Testis (tissue), 2 donors: ENCODE data around the gene DUOXA1.

Experiments
- POLR2A ChIP-seq: fragments of 450-650 bp; IDR thresholded peaks from one replicate; pipeline ENCODE4 v1.6.1; 2017; ENCODE audit warnings: antibody characterized with exemption, mild to moderate bottlenecking, moderate library complexity
- TF ChIP-seq, protein P1 (sequence below), 3 experiments: fragments of 450-650 bp in 2 of 3; fragments of 200-600 bp in 1 of 3; sonication (generic) in 1 of 3; IDR thresholded peaks; one replicate each; pipeline ENCODE4 v1.5.1; 2016 to 2019; ENCODE audit warnings: antibody characterized with exemption in 3 of 3, mild to moderate bottlenecking in 2 of 3, moderate library complexity in 1 of 3

GRCh38 chr15:45155739-45156138 lies 26.1 kb upstream of the DUOXA1 start:
- no peak for TF ChIP-seq POLR2A
- TF ChIP-seq, protein P1, sequence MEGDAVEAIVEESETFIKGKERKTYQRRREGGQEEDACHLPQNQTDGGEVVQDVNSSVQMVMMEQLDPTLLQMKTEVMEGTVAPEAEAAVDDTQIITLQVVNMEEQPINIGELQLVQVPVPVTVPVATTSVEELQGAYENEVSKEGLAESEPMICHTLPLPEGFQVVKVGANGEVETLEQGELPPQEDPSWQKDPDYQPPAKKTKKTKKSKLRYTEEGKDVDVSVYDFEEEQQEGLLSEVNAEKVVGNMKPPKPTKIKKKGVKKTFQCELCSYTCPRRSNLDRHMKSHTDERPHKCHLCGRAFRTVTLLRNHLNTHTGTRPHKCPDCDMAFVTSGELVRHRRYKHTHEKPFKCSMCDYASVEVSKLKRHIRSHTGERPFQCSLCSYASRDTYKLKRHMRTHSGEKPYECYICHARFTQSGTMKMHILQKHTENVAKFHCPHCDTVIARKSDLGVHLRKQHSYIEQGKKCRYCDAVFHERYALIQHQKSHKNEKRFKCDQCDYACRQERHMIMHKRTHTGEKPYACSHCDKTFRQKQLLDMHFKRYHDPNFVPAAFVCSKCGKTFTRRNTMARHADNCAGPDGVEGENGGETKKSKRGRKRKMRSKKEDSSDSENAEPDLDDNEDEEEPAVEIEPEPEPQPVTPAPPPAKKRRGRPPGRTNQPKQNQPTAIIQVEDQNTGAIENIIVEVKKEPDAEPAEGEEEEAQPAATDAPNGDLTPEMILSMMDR (IDR thresholded peaks at IDR 0.05) = no peak
